GM18498 (cell line): ENCODE results near the gene CCNYL1.
"Not testable (repeated sequence)": the region's sequence is repeated elsewhere in the genome, so short reads cannot be mapped to it uniquely, and the experiment has no call there.

Source experiments
- ATAC-seq: cut with Tn5 transposase; IDR thresholded peaks from one replicate; pipeline ENCODE4 v1.9.1; 2021; ENCODE audit warnings: mild to moderate bottlenecking, moderate library complexity; ENCODE audit not compliant: unreplicated experiment

The CCNYL1 gene

DNA sequence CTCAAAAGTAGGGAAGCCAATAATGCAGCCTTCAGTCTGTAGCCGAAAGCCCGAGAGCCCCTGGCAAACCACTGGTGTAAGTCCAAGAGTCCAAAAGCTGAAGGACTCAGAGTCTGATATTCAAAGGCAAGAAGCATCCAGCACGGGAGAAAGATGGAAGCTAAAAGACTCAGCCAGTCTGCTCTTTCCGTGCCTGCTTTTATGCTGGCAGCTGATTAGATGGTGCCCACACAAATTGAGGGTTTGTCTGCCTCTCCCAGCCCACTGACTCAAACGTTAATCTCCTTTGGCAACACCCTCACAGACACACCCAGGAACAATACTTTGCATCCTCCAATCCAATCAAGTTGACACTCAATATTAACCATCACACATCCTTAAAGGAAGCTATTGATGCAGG lies 14.5 kb upstream of the CCNYL1 start:
- ATAC-seq, result not testable (repeated sequence)

DNA sequence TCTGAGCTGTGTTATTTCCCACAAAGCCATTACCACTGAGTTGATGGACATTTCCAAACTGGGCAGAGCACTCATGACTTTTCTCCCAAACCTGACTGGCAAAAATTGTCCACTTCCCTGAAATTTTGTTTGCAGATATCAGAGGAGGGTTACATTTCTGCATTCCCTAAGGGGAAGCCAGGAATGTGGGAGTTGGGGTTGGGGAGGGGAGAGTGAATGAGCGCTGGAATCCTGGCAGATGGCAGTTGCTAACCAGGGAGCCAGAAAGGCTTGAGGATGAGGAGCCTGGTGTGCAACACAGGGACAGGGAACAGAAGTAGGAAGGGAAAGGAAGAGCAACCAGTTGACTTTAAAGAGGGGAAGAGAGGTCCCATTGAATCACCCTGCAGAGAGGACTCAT lies 14.0 kb upstream of the CCNYL1 start:
- no peak for ATAC-seq

DNA sequence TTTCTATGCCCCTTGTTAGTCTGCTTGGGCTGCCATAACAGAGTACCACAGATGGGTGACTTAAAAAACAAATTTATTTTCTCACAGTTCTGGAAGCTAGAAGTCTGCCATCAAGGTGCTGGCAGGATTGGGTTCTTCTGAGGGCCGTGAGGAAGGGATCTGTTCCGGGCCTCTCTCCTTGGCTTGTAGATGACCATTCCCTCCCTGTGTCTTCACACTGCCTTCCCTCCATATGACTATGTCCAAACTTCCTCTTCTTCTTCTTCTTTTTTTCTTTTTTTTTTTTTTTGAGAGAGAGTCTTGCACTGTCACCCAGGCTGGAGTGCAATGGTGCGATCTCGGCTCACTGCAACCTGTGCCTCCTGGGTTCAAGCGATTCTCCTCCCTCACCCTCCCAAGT lies 13.1 kb upstream of the CCNYL1 start:
- ATAC-seq, result no peak

DNA sequence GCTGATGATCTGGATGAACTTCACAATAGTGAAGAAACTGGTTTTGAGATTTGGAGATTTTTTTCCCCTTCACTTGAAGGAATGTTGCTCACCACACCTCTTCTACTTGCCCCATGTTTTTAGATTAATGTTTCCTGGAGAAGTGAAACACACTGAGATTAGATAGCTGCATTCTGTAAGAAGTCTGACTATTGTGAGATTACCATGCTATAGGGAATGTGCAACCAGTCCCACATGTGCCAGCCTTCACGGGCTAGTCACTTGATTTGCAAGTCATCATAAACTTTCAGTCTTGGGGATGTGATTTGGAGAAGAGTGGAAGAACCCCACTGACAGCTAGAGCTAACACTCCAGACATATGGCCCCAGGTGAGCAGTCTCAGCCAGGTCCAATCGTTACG lies 7.4 kb upstream of the CCNYL1 start:
- ATAC-seq, result no peak

DNA sequence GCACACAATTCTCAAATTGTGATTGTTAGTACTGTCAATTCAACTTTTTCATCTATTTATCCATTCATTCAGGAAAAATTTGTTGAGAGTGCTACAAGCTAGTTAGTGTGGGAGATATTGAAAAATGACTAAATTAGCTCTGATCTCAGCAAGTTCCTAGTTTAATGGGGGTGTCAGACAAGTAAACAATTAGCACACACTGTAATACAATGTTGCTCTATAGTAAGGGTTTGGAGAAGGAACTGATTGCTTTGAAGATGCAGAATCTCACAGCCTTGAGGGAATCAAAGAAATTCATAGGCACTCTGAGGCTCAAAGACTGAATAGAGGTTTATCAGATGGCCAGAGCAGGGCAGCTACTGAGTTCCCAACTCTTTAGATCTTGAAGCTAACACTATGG lies 6.8 kb upstream of the CCNYL1 start:
- ATAC-seq, result no peak

DNA sequence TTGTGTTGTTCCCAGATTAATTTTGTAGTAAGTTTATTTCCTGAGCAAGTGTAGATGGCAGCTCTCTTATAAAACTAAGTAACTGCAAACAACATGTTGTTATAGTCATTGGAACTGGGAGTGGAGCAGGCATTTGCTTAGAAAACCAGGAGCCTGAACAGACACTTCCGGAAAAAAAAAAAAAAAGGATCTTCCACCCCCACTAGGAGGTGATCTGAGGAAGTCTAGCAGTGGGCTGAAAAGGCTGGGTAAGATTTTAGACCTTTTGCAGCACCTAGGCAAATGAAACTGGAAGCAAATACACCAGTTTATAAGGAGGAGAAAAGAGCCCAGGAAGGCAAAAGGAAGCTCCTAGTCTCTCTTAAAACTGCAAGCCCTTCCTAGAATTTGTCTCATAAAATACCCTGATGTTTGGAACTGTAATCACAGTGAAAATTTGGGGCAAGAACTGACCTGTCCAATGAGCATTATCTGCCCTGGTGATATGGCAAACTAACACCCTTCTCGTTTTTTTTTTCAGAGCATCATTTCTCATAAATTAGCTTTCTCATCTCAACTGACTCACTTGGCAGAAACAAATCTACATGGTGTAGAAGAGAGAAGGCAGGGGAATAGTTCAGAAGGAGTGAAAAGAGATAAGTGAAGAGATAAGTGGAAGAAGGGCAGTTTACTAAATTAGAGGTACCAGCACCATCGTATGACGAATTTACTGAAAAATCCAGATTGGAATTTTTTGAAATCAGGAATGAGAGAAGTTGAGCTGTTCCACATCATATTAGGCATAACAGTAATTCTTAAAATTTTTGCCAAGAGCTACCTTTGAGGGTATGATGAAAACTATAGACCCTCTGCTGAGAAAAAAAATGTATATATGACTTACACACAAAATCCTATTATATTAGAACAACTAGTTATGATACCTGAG lies 4.2 kb upstream of the CCNYL1 start:
- no peak for ATAC-seq

DNA sequence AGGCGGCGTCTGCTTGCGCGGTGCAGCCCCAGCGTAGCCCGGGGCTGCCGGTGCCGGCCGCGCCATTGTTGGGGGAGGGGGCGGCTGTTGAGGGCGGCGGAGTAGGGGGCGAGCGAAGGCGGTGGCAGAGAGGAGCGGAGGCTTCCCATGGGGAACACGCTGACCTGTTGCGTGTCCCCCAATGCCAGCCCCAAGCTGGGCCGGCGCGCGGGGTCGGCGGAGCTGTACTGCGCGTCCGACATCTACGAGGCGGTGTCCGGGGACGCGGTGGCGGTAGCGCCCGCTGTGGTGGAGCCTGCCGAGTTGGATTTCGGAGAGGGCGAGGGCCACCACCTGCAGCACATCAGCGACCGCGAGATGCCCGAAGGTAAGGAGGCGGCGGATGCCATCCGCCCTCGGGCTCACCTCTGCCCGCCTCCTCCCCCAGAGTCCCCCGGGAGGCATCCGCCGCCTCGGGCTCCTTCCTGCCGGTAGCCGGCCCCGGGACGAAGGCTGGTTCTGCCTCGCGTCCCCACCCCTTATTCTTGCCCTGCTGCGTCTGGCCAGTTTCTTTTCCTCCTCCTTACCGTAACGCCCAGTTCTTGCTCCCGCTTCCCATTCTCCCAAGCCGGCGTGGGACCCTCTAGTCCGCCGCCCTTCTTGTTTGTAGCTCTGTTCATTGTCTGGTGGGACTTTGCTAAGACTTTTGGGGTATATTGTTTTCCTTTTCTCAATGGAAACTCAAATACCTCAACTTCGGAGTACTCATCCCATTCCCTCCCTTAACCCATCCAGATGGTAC lies 500 bp downstream of the CCNYL1 start:
- peak; percentile 32 for ATAC-seq

DNA sequence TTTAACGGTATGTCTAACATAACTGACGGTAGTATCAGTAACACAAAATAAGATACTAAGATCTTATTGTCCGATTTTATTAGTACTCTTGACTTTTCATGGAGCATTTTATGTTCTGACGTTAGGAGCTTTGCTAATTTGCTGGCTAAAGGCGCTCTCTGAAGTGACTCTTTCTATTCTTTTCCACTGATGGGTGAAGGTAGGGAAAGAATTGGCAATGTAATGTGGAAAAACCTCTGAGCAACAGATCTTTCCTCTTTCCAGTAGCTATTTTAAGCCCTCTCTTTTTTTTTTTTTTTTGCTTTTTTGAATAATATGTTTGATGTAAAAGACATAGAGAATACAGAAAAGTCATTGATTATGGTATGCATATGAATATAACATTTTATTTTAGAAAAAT lies 4.6 kb downstream of the CCNYL1 start:
- no peak for ATAC-seq

DNA sequence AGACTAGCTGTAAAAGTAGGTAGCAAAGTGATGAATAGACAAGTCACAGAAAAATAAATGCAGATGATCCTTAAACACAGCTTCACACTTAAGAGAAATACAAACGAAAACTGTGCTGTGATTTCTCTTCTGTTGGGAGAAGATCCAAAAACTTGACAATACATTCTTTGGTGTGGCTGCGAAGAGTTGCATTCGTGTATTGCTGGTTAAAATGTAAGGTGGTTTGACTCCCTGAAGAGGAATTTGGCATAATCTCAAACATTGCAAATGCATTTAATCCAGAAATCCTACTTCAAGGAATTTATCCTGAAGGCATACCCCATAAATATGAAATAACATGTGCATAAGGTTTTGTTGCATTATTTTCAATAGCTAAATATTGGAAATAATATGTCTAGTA lies 7.1 kb downstream of the CCNYL1 start:
- ATAC-seq, result no peak

DNA sequence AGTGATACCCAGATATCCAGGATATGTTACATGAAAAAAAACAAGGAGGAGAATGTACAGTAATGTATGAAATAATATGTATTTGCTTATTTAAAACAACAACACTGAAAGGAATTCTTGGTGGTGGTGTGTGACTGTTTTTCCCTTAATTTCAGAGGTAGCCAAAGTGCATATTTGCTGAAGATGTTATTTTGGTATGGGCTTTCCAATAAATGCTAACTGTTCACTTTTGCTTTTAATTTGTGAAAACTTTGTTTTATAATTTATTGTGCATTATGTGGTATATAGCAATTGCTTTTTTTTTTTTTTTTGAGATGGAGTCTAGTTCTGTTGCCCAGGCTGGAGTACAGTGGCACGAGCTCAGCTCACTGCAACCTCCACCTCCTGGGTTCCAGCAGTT lies 7.6 kb downstream of the CCNYL1 start:
- ATAC-seq, result no peak

DNA sequence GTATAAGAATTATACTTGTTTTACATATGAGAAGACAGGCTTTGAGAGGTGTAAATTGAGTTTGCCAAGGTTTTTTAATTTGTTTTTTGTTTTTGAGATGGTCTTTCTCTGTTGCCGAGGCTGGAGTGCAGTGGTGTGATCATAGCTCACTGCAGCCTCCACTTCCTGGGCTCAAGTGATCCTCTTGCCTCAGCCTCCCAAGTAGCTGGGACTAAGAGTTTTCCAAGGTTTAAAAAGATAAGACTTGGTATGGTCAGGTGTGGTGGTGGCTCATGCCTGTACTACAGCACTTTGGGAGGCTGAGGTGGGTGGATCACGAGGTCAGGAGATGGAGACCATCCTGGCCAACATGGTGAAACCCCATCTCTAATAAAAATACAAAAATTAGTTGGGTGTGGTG lies 8.2 kb downstream of the CCNYL1 start:
- ATAC-seq, result not testable (repeated sequence)

DNA sequence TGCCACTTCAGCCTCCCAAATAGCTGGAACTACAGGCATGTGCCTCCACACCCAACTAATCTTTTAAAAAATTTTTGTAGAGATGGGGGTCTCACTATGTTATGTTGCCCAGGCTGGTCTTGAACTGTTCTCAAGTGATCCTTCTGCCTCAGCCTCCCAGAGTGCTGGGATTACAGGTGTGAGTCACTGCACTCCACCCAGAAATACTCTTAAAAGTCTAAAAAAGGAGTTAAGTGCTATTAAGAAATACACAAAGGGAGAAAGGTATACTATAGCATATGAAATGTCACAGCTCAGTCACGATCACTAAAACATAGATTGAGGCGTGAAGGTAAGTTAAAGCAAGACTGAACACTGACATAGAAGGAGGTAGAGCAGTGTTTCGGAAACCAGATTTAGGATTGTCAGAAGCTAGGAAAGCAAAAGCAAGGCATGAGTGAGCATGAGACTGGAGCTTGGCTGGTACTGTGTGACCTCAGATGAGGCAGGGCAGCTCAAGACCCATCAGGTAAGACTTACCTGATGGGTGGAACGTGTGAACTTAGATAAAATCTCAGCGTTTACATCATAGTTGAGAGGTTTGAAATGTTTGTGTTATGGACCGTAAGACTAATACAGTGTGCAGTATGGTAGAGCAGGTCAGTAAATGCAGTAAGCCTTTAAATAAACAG lies 9.2 kb downstream of the CCNYL1 start:
- no peak for ATAC-seq

DNA sequence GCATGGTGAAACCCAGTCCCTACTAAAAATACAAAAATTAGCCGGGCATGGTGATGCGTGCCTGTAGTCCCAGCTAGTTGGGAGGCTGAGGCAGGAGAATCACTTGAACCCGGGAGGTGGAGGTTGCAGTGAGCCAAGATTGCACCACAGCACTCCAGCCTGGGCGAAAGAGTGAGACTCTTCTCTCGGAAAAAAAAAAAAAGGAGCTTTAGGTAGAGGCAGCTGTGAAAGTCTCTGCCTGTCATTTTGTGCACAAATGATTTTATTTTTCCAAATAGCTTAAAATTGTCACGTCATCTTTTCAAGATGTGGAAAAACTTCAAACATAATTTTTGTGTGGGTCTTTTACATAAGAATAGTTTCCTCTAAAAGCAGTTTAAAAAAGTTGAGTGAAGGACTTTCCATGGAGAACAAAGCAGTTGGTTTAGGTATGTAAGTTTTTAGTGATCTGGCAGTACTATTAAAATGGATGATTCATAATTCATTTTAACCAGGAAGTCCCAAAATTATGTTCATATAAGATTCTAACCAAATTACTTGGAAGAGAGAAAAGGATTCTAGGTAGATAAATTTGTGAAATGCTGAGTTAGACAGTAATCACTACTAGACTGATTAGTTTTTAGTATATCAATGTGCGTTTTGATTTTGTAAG lies 11.5 kb downstream of the CCNYL1 start:
- ATAC-seq, result no peak

DNA sequence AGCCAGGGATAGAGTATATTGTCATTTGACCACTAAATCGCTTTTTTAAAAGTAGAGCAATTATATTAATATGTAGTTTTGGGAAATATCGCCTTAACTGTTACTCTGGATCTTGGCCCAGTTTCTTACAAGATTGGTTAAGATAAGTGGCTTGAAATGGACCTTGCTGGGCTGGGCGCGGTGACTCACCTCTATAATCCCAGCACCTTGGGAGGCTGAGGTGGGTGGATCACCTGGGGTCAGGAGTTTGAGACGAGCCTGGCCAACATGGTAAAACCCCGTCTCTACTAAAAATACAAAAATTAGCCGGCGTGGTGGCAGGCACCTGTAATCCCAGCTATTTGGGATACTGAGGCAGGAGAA lies 12.0 kb downstream of the CCNYL1 start:
- ATAC-seq, result not testable (repeated sequence)

DNA sequence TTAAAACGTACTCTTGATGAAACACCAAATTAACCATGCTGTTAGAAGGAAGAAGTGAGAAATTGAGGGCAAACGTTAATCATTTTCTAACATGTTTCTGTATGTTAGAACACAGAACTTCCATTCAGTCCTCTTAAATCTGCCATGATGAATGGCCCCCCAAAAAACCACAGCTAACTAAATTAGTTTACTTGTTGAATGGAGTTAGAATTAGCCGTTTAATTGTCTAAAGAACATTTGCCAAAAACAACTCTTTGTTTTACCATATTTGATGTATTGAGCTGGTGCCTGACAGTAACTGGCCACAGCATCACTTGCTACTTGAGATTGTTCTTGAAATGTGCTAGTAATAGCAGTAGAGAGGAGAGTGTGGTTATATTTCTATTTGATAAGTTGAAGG lies 12.7 kb downstream of the CCNYL1 start:
- ATAC-seq, result no peak

DNA sequence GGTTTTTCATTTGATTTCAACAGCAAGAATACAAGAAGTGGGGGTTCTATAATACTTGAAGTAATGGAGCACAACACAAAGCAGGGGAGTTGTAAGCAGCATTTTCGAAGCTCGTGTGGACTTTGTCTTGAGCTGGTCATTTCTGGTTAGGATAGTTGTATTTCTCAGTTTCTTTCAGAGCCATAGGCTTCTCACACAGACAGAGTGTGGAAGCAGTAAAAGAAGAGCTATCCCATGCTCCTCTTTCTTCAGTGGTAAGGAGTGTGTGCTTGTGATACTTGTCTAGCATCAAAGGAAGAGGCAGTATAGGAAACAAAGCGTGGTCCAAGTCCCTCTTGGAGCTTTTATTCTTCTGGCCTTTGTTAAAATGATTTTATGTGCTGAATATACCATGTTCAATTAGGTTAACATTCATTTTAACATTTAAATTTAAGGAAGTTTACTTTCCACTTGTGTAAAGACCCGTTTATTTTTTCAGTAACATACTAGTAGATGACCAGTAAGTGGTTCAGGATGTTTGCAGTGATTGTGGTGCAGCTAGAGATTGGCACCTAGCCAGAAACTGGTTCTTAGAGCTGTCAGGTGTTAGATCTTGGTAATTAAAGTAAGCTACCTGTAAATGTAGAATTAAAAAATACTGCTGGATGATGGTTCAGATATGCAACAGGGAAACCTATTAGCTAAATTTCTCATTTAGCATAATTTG lies 14.6 kb downstream of the CCNYL1 start:
- no peak for ATAC-seq

DNA sequence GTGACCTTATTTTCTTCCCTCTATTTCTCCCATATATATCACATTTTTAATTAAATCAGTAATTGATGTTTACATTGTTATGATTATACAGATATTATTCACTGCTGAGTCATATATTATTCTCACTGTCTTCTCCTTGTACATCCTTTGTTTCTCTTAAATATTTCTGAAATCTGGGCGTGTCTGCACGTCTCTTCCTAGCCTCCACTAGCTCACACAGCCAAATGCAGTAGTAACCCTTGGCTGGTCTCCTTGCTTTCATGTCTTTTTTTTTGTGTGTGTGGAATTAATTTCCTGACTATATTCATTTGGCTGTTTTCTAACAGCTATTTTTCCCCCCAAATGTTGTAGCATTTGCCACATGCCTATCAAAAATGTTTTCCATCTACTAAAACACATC lies 15.8 kb downstream of the CCNYL1 start:
- no peak for ATAC-seq

DNA sequence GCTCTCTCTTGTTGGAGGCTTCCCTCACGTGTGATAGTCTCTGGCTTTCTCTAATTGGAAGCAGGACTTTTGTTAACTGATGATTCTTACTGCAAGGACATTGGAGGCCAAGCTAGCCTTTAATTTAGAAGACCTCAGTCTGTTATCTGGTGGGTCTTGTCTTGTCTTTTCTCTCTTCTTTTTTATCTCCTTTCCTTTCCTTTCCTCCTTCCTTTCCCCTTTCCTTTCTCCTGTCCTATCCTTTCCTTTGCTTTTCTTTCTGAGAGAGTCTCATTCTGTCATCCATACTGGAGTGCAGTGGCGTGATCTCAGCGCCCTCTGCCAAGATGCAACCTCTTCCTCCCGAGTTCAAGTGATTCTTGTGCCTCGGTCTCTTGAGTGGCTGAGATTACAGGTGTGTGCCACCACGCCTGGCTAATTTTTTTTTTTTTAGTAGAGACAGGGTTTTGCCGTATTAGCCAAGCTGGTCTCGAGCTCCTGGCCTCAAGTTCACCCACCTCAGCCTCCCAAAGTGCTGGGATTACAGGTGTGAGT lies 18.1 kb downstream of the CCNYL1 start:
- no peak for ATAC-seq

DNA sequence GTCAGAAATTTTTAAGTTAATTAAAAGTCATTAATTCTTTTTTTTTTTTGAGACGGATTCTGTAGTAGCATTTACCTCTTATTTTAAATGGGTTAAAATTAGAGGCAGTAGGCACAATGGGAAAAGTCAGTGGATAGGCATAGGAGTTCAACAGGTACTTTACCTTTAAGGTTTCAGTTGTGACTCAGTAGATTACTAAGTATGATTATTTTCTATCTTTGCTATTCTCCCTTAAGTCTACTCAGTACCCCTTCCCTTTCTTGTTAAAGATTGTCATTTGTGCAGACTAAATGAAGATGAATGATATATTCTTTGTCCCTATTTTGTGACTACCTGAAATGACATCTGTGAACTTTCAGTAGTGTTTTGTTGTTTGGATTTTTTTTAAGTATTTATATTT lies 19.7 kb downstream of the CCNYL1 start:
- no peak for ATAC-seq

DNA sequence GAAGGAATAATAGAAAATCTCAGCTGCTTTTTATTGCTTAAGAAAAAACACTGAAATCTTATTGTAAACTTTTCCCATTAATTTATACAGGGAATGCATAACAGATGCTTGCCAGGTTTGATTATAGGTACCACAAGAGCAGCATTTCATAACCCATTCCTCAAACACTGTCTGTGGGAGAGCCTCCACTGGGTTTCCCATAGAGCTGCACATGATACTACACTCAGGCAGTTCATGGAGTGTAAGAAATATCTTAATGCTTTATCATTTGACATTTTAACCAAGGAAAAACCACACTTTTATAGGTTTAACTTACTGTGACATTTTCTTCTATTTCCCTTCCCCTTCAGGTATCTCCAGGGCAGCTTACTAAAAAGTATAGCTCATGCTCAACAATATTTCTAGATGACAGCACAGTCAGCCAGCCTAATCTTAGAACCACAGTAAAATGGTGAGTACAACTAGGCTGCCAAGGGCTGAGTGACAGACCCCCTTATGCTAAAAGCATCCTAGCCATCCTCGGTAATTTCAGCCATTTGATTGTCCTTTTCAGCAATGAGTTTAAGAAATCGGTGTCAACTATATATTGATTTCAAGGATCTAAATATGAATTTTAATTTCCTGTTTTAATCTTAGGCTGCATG lies 22.3 kb downstream of the CCNYL1 start:
- ATAC-seq, result no peak
